K562 (cell line): Measurements from ENCODE around the gene PRRG4. TPM values are rescaled to one million over a fixed set of nuclear protein-coding genes. Genes with fewer than 3 reads are reported as not detected.

ENCODE experiments used
- ADNP ChIP-seq: fragments of 200-800 bp; sonication (Bioruptor generic); IDR thresholded peaks from 2 replicates; pipeline ENCODE4 v1.6.1; 2016; ENCODE audit warnings: missing genetic modification characterization, missing compliant biosample characterization
- ELF1 ChIP-seq: fragments of 200-800 bp; sonication (Bioruptor generic); IDR thresholded peaks from 2 replicates; pipeline ENCODE4 v1.6.1; 2016; ENCODE audit warnings: missing genetic modification characterization, missing compliant biosample characterization
- HNRNPL ChIP-seq: fragments of 200-400 bp; formaldehyde crosslinking; IDR thresholded peaks from 2 replicates; pipeline ENCODE4 v1.6.1; 2017; ENCODE audit warnings: low read depth, mild to moderate bottlenecking, low read length
- HNRNPUL1 ChIP-seq: fragments of 200-400 bp; formaldehyde crosslinking; IDR thresholded peaks from 2 replicates; pipeline ENCODE4 v1.6.1; 2017; ENCODE audit warnings: low read length
- L3MBTL2 ChIP-seq: fragments of 450-650 bp; IDR thresholded peaks from 2 replicates; pipeline ENCODE4 v1.6.1; 2016; ENCODE audit warnings: mild to moderate bottlenecking, moderate library complexity
- MECOM ChIP-seq: fragments of 250-450 bp; sonication (Bioruptor Pico); IDR thresholded peaks from 2 replicates; pipeline ENCODE4 v1.8.0; 2022; ENCODE audit warnings: inconsistent platforms
- MYBL2 ChIP-seq, 2 experiments: fragments of 450-650 bp in 1 of 2; sonication (generic) in 1 of 2; formaldehyde crosslinking in 1 of 2; IDR thresholded peaks; 2 replicates each; pipeline versions ENCODE4 v1.6.1 to v1.8.1; 2017 to 2022; ENCODE audit warnings: borderline replicate concordance in 1 of 2, inconsistent platforms in 1 of 2, low read depth in 1 of 2, mild to moderate bottlenecking in 1 of 2, missing genetic modification reagents in 1 of 2, moderate library complexity in 1 of 2
- NKRF ChIP-seq: fragments of 450-650 bp; IDR thresholded peaks from 2 replicates; pipeline ENCODE4 v1.6.1; 2016; ENCODE audit warnings: borderline replicate concordance
- NR2C2 ChIP-seq, 2 experiments: fragments of 200-800 bp in 1 of 2; sonication (Bioruptor generic) in 1 of 2; sonication (generic) in 1 of 2; formaldehyde crosslinking in 1 of 2; IDR thresholded peaks; 2 replicates each; pipeline versions ENCODE4 v1.6.1 to v1.8.0; 2016 to 2022; ENCODE audit warnings: mild to moderate bottlenecking in 1 of 2, missing compliant biosample characterization in 1 of 2, missing genetic modification characterization in 1 of 2, missing genetic modification reagents in 1 of 2
- POLR2A ChIP-seq: fragments of 450-650 bp; conservative IDR thresholded peaks from 2 replicates; pipeline ENCODE4 v1.6.1; 2016
- PPARD ChIP-seq: fragments of 250-450 bp; sonication (Bioruptor Pico); IDR thresholded peaks from 2 replicates; pipeline ENCODE4 v1.8.0; 2022; ENCODE audit warnings: inconsistent platforms, mild to moderate bottlenecking, moderate library complexity
- SETDB1 ChIP-seq: IDR thresholded peaks from one replicate; pipeline ENCODE4 v1.6.1; 2012; ENCODE audit warnings: low read length, control low read depth, inconsistent platforms
- SP2 ChIP-seq: IDR thresholded peaks from 2 replicates; pipeline ENCODE4 v1.6.1; 2011; ENCODE audit warnings: mild to moderate bottlenecking, low read depth, low read length, moderate library complexity; ENCODE audit not compliant: poor library complexity, severe bottlenecking; ENCODE audit errors: extremely low read depth
- TBL1XR1 ChIP-seq, 2 experiments: IDR thresholded peaks; 2 replicates each; pipeline ENCODE4 v1.6.1; 2012; ENCODE audit warnings: improper control_type of control experiment in 2 of 2, low read length in 2 of 2, mild to moderate bottlenecking in 1 of 2
- TOE1 ChIP-seq, 2 experiments: fragments of 450-650 bp in 1 of 2; sonication (generic) in 1 of 2; formaldehyde crosslinking in 1 of 2; IDR thresholded peaks; 2 replicates each; pipeline versions ENCODE4 v1.7.1 to v1.8.0; 2016 to 2022; ENCODE audit warnings: borderline replicate concordance in 2 of 2, mild to moderate bottlenecking in 2 of 2, antibody characterized with exemption in 1 of 2, inconsistent platforms in 1 of 2, low read depth in 1 of 2, missing genetic modification reagents in 1 of 2, moderate library complexity in 1 of 2
- TSC22D4 ChIP-seq: fragments of 450-650 bp; IDR thresholded peaks from 2 replicates; pipeline ENCODE4 v1.6.1; 2016; ENCODE audit warnings: missing genetic modification characterization, missing biosample characterization, control low read depth
- USF2 ChIP-seq: sonication (generic); formaldehyde crosslinking; IDR thresholded peaks from 2 replicates; pipeline ENCODE4 v1.5.0; 2020; ENCODE audit warnings: missing genetic modification reagents
- WHSC1 ChIP-seq: IDR thresholded peaks from one replicate; pipeline ENCODE4 v1.6.1; 2012; ENCODE audit warnings: low read length, control low read depth, inconsistent platforms
- YY1 ChIP-seq, 3 experiments: IDR thresholded peaks; 2 replicates each; pipeline ENCODE4 v1.6.1; 2011; ENCODE audit warnings: low read length in 2 of 3, mild to moderate bottlenecking in 2 of 3, moderate library complexity in 2 of 3, borderline replicate concordance in 1 of 3, control low read depth in 1 of 3, low read depth in 1 of 3; ENCODE audit not compliant: insufficient read depth in 3 of 3, insufficient replicate concordance in 2 of 3, control insufficient read depth in 1 of 3, insufficient read length in 1 of 3; ENCODE audit errors: extremely low read depth in 1 of 3
- ZBTB7A ChIP-seq: IDR thresholded peaks from 2 replicates; pipeline ENCODE4 v1.6.1; 2011; ENCODE audit warnings: low read depth, mild to moderate bottlenecking, low read length, moderate library complexity, borderline replicate concordance; ENCODE audit not compliant: control insufficient read depth
- ZC3H11A ChIP-seq: IDR thresholded peaks from 2 replicates; pipeline ENCODE4 v1.6.1; 2012; ENCODE audit warnings: low read depth, low read length, improper control_type of control experiment
- ZNF146 ChIP-seq: IDR thresholded peaks from one replicate; pipeline ENCODE4 v1.6.1; 2018; ENCODE audit warnings: missing compliant biosample characterization; ENCODE audit not compliant: unreplicated experiment
- ZNF589 ChIP-seq: fragments of 200-800 bp; sonication (Bioruptor generic); IDR thresholded peaks from 2 replicates; pipeline ENCODE4 v1.6.1; 2016; ENCODE audit warnings: low read depth, missing genetic modification characterization, missing compliant biosample characterization
- ZNF79 ChIP-seq: fragments of 250-450 bp; sonication (Bioruptor Pico); IDR thresholded peaks from 2 replicates; pipeline ENCODE4 v1.4.0; 2020; ENCODE audit warnings: low read depth, mild to moderate bottlenecking, moderate library complexity
- polyA plus RNA-seq, 8 experiments: library from polyadenylated mRNA; depleted of rRNA in 4 of 8; stranded (reverse) in 5 of 8; unstranded in 3 of 8; fragments of >200 nt; fragmentation: Nextera tagmentation in 2 of 8; fragmentation: Illumina TruSeq in 1 of 8; extraction: Ambion mirVana in 2 of 8; extraction: Trizol in 1 of 8; gene quantifications; 2 replicates each; pipeline versions ENCODE4 v1.2.1 to v1.2.3, GENCODE V29; 2011 to 2014; ENCODE audit warnings: inconsistent platforms in 1 of 8, missing spikeins in 1 of 8
- total RNA-seq, 7 experiments: library from RNA; depleted of rRNA in 6 of 7; stranded (reverse); fragments of >200 nt in 6 of 7; fragmentation: Illumina TruSeq in 2 of 7; extraction: Trizol in 2 of 7; gene quantifications; 2 replicates each; pipeline versions ENCODE4 v1.2.1 to v1.2.3, GENCODE V29; 2011 to 2021; ENCODE audit warnings: low replicate concordance in 1 of 7

Gene PRRG4
- total and polyA plus RNA-seq, 9 of the 15 experiments (the other 6 are each of a cell fraction or from before 2014, with no cell fraction given): not detected

- TF ChIP-seq MYBL2 (IDR thresholded peaks at IDR 0.05; ENCODE audit: low read depth) (peak; percentile 86), MYBL2 (CRISPR knock-in tag; IDR thresholded peaks at IDR 0.05; ENCODE audit: borderline replicate concordance) (no peak), HNRNPL (no peak), NR2C2 (CRISPR knock-in tag; IDR thresholded peaks at IDR 0.05) (no peak), NR2C2 (tag; IDR thresholded peaks at IDR 0.05) (peak; percentile 28; the same call in 1 of the 2 replicates), TSC22D4 (tag) (no peak), USF2 (CRISPR knock-in tag) (no peak), MECOM (CRISPR knock-in tag) (no peak), ADNP (tag) (no peak), ELF1 (tag) (0 out of 2 replicates have a peak, but pooled peaks have one; percentile 16), WHSC1 (no peak), TOE1 (IDR thresholded peaks at IDR 0.05; ENCODE audit: borderline replicate concordance) (no peak), TOE1 (CRISPR knock-in tag; IDR thresholded peaks at IDR 0.05; ENCODE audit: borderline replicate concordance, low read depth) (no peak), ZNF146 (CRISPR knock-in tag) (no peak), ZNF589 (no peak), NKRF (no peak), POLR2A (peak; percentile 85), ZNF79 (no peak), L3MBTL2 (no peak), YY1 (IDR thresholded peaks at IDR 0.05; ENCODE audit: borderline replicate concordance in 1 of 3, control insufficient read depth in 1 of 3, extremely low read depth in 1 of 3, insufficient read depth in 3 of 3, insufficient read length in 1 of 3, insufficient replicate concordance in 2 of 3, low read depth in 1 of 3, low read length in 2 of 3) (peak in 1 of 3 experiments; percentile 41), PPARD (CRISPR knock-in tag) (no peak), ZBTB7A (no peak), HNRNPUL1 (no peak), SP2 (no peak), ZC3H11A (no peak), TBL1XR1 (IDR thresholded peaks at IDR 0.05; ENCODE audit: low read length in 2 of 2) (no peak), SETDB1 (no peak)
Observed at GRCh38 chr11:32894149-32894827, 64.6 kb downstream of the PRRG4 start (continued).
